GM11168 (cell line): ENCODE data around the gene CATSPER1.

Source experiments
- in situ Hi-C: fragments of 300-500 bp; cut with MboI; formaldehyde crosslinking; loops from one replicate; pipeline ENCODE4 v1.12.0; 2022; ENCODE audit warnings: low sequenced_read_pairs; ENCODE audit not compliant: unreplicated experiment

The CATSPER1 gene

DNA sequence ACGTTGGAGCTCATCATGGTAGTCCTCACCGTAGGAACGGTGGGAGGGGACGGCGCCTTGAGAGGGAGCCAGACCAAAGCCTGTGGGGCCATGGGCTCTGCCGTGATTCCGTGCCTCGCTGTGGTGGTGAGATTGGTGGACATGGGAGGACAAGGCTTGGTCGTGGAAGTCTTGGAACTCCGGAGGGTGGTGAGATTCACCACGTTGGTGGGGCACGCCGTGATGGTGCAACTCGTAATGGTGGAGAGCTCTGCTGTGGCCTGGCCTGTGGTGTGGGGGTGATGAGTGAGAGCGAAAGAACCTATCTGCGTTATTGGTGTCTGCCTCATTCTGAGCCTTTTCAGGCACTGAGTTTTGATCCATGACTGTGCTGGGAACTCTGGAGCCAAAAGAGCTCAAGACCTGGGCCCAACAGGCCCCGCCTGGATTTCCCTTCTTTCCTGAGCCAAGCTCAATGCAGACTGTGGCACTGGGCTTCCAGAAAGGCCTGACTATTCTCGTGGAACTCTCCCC is at the start of gene CATSPER1:
Gene CATSPER1 (minus strand): TSS at position 463 of the 513 bp plus-strand sequence. CDS start 100 bp downstream, at position 363.
- in situ Hi-C loops = no loop called here

- in situ Hi-C loops = no loop called here
Measured at GRCh38 chr11:66075273-66075672, 49.0 kb upstream of the CATSPER1 start.

- in situ Hi-C loops = no loop called here
Measured at GRCh38 chr11:66073669-66074068, 47.4 kb upstream of the CATSPER1 start.

GRCh38 chr11:66072518-66072917 is 46.2 kb upstream of the CATSPER1 start:
- in situ Hi-C loops = no loop called here

DNA sequence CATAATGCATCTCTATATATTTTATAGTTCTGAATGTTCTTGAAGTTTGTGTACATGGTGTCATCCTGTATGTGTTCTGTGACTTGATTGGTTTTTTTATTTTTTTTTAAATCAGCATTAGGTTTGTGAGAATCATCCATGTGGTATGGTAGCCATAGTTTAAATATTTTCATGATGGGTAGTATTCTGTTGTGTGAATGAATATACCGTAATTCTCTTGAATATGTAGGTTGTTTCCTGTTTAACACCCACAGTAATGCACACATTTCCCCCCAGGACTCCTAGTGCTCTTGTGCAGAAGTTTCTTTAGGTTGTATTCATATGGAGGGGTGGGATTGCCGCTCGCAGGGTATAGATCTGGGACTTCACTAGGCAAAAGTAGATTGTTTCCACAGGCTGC is 45.8 kb upstream of the CATSPER1 start:
- in situ Hi-C loops = no loop called here

DNA sequence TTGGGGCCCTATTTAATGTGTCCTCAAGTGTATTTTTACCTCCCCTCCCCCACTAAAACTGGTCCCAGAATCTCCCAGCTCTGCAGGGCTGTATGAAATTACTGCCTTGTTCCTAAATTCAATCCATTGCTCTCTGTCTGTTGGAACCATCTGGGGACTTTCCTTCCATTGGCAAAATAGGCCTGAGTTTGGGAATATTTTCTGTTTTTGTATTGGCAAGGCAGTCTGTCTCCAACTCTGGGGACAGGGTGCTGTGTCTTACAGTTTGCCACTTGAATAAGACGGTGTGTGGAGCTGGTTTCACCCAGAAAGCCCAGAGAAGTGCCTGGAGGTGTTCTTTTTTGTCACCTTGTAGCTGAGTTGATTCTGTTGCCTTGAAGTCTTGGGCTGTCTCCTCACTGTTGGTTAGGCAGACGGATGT is 45.1 kb upstream of the CATSPER1 start:
- in situ Hi-C loops = no loop called here

DNA sequence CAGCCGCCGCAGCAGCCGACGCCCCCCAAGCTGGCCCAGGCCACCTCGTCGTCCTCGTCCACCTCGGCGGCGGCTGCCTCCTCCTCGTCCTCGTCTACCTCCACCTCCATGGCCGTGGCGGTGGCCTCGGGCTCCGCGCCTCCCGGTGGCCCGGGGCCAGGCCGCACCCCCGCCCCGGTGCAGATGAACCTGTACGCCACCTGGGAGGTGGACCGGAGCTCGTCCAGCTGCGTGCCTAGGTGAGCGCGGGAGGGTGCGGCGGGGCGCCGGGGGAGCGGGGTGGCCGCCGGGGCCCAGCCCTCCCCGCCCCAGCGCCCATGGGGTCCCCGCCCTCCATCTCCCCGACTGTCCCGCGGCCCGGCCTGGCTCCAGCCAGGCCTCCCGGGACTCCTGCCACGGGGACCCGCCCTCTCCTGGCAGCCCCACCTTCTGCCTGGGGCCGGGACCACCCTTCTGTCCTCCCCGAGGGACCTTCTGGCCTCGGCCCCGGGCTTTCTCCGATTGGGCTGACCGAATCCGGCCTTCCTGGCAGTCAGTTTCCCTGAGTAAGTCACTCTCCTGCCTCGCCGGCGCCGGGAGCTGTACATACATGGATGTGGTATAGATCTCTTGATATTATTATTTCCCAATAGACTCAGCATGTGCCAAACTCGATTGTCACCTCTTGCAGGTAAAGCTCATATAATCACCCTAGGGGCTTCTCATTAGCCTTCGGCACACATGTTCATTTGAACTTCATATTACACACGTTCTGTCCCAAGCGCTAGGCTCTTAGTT is 44.5 kb upstream of the CATSPER1 start:
- in situ Hi-C loops = no loop called here

DNA sequence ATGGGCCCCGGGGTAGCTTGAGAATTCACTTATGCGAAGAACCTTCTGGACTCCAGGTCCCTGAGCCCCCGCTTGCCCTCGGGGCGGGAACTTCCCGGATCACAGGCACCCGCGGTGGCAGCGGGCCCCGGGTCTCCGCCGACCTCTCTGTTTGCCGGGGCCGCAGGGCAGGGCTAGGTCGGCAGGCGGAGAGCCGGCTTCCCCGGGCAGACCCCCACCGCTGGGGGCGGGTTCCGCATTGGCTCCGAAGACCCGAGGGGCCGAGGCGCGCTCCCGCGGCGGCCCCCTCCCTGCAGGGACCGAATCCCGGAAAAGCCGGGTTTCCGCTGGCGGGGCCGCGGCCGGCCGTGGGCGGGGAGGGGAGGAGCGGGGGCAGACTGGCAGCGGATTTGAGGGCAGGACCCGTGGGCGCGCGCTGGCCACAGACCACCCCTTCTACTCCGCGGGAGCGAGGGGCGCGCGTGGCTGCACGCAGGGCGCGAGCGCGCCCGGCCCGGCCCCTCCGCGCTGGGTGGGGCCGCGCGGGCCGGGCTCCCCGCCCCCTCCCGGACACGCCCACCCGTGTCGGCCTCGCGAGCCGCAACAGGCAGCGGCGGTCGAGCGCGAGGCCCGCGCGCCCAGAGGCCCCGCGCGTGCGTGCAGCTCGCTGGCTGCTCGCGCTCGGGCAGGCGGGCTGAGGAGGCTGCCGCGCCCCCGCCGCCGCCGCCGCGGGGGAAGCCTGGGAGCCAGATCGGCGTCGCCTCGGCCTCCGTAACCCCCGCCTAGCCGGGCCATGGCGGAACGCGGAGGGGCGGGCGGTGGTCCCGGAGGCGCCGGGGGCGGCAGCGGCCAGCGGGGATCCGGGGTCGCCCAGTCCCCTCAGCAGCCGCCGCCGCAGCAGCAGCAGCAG is 43.7 kb upstream of the CATSPER1 start, which contains the start of gene PACS1:
Gene PACS1 (plus strand): TSS at position 558 of the 889 bp plus-strand sequence. CDS start 215 bp downstream, at position 773.
- in situ Hi-C loops = no loop called here

DNA sequence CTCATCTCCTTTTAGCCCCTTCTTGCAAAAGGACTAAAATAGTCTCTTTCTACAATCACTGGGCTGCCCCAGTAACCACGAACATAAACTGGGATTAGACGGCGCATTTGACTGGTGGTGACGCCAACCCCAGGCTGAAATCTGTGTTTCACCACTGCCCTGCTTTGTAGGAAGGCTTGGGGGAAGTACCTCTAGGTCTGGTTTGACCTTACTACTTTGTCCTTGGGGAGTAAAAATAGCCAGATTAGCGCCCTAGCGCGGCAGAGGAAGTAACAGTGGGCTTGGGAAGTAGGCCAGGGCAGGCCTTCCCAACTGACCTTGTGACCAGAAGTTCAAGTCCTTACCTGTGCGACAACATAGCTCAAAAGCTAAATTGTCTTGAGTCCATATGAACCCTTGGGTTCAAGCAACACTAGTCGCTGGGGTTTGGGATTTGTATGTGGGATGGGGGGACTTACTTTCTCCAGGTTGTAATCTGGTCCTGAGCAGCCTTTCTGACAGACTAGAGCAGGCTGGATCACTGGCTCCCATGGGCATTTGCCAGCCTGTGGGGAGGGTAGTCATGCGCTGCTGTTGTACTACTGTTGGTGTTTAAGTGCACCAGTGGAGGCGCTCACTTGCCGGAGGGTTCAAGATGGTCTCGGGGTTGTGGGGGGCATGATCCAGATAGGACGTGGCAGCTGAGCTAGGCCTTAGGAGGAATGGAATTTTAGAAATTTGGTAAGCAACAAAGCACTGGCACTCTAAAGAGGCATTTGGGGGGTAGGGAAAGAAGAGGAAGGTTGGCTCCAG is 42.8 kb upstream of the CATSPER1 start:
- in situ Hi-C loops = no loop called here

GRCh38 chr11:66068154-66068821 is 42.0 kb upstream of the CATSPER1 start:
- in situ Hi-C loops = no loop called here

GRCh38 chr11:66067640-66068039 is 41.4 kb upstream of the CATSPER1 start:
- in situ Hi-C loops = no loop called here

- in situ Hi-C loops = no loop called here
Measured at GRCh38 chr11:66066751-66067150, 40.5 kb upstream of the CATSPER1 start.

GRCh38 chr11:66064571-66064970 is 38.3 kb upstream of the CATSPER1 start:
- in situ Hi-C loops = no loop called here

GRCh38 chr11:66063900-66064299 is 37.6 kb upstream of the CATSPER1 start:
- in situ Hi-C loops = no loop called here

GRCh38 chr11:66062408-66062807 is 36.1 kb upstream of the CATSPER1 start:
- in situ Hi-C loops = no loop called here

GRCh38 chr11:66061268-66061667 is 35.0 kb upstream of the CATSPER1 start:
- in situ Hi-C loops = no loop called here

GRCh38 chr11:66059966-66060680 is 33.8 kb upstream of the CATSPER1 start:
- in situ Hi-C loops = no loop called here

GRCh38 chr11:66056501-66056900 is 30.2 kb upstream of the CATSPER1 start:
- in situ Hi-C loops = no loop called here

DNA sequence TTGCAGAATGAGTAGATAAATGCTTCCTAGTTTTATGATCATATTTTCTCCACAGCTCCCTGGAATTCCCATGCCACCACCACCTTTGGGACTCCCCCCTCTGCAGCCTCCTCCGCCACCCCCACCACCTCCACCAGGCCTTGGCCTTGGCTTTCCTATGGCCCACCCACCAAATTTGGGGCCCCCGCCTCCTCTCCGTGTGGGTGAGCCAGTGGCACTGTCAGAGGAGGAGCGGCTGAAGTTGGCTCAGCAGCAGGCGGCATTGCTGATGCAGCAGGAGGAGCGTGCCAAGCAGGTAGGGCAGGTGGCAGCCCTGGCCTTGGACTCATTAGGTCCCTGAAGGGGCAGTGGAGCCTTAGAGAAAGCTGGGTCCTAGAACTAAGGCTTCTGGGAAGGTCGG is 28.7 kb upstream of the CATSPER1 start:
- in situ Hi-C loops = no loop called here
